Suppressor macrophage (primary cell): ENCODE data around the gene GDA.

Source experiments
- DNase-seq, 4 experiments: peaks; one replicate each; pipeline ENCODE4 v3.0.0-alpha.2; 2020 to 2022
- total RNA-seq, 17 experiments: gene quantifications; one replicate each; lab custom pipeline; 2026; ENCODE audit warnings: mixed read lengths in 6 of 17, inconsistent platforms in 3 of 17; lab: John Stamatoyannopoulos, UW

GDA gene
- 0 to 3.6 (median 0) reads per million in 17 experiments for total RNA-seq

DNA sequence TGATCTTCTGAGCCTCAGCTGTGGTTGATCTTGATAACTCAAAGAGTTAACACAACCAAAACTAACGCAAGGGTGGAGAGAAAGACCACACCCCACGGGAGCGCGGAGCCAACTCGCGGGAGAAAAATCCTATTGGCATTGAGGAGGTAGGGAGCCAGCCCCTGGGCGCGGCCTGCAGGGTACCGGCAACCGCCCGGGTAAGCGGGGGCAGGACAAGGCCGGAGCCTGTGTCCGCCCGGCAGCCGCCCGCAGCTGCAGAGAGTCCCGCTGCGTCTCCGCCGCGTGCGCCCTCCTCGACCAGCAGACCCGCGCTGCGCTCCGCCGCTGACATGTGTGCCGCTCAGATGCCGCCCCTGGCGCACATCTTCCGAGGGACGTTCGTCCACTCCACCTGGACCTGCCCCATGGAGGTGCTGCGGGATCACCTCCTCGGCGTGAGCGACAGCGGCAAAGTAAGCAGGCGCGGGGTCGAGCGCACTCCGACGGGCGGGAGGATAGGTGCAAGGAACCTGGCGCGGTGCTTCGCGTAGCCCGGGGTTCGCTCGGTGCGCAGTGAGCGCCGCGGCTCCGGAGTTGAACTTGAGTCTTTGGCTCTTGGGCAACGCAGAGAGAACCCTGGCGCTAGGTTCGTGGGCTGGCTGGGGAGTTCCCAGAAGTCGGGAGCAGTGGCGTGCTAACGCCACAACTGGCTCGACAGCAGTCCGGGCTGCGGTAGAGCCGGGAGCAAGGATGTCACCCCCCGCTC lies at the start of gene GDA:
TSS of gene GDA (plus strand) at position 210 of the 745 bp plus-strand sequence. CDS start at position 330, 120 bp downstream.
- peak in 2 of 4 experiments; percentile 6 to 29 for DNase-seq

DNA sequence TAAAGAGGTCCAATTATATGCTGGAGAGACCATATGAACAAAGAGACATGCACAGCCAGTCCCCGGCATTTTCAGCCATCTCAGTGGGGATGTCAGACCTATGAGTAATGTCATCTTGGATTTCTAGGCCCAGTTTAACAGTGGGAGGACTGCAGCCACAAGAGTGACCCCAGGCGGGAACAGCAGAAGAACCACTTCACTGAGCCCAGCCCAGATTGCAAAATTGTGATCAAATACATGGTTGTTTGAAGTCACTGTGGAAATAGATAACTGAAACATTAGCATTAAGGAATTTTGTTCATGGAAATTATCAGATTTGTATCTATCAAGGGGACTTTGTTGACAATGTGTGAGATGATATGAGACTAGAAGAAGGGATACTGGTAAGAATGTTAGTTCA lies 46.7 kb upstream of the GDA start:
- no peak for DNase-seq

DNA sequence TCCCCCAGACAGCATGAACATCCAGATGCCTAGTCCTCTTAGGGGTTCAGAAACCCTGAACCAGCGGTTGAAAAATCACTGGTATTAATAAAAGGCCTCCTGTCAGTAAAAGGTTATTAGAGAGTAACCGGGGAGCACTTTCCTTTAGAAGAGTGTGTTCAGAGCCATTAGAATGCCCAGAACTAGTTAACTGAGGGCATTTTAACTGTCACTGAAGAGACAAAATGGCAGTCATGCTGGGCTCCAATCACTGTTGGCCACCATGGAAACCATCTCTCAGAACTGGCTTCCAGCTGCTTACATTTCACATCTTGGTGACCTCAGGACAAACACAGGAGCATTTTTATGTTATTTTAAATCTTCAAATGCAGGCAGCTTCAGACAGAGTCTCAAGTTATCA lies 36.2 kb upstream of the GDA start:
- DNase-seq: no peak

DNA sequence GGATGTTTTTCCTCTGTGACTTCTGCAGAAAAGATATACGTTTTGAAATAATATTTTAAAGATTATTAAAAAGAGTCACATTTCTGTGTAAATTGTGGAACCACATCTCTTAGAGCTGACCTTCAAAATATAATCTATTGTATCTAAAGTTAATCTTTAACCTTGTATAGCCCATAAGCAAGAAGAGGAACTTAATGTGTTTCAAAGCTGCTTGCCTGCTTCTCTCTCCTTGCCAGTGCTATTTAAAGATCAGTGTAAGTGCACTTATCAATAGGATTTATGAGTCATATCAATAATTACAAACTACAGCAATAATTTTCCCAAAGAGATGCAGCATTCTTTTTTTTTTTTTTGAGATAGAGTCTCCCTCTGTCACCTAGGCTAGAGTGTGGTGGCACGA lies 29.4 kb upstream of the GDA start:
- no peak for DNase-seq

DNA sequence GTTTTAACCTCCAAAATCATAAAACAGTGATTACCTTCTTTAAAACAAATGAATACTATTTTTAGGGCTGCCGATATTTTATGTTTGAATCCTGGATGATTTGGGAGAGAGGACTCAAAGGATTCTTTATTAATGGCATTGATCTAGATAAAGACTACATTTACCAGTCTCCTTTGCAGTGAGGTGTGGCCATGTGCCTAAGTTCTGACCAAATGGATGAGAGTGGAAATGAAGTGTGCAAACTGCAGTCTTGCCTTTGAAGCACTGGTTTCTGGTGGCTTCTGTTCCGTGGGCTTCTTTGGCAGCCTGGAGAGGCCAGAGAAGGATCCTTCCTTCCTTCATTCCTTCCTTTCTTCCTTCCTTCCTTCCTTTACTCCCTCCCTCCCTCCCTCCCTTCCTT lies 24.3 kb upstream of the GDA start:
- no peak for DNase-seq

DNA sequence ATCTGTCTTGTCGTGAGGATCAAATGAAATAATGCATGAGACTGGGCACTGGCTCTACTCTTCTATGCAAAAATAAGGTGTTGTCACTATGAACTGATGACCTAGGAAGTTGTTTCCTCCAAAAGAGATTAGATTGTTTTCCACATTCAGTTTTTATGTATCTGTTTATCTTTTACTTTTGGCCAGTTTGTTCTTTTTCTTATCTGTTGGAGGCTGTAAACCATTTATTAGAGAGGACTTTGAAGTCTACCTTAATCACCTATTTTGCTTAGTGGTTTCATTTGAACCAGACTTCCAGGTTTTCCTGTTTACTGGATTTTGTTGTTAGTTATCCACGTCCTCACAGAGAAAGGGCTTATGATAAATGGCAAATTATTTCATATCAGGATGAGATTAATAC lies 21.5 kb upstream of the GDA start:
- no peak for DNase-seq

DNA sequence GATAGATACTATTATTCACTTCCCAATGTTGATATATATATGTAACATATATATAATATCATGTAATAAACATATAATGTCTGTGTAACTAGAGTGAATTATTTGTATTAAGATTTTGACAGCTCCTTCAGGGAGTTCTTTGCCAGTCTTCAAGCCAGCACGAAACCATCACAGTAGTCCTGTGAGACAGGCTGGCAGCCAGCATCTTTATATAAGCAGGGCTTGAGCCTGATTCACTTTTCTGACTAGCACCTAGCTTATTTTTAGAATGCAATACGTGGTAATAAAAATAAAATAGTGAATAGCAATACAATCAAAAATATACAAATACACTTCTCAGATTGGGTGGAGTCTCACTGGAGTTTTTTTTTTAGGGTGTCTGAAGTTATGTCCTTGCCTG lies 20.7 kb upstream of the GDA start:
- no peak for DNase-seq

DNA sequence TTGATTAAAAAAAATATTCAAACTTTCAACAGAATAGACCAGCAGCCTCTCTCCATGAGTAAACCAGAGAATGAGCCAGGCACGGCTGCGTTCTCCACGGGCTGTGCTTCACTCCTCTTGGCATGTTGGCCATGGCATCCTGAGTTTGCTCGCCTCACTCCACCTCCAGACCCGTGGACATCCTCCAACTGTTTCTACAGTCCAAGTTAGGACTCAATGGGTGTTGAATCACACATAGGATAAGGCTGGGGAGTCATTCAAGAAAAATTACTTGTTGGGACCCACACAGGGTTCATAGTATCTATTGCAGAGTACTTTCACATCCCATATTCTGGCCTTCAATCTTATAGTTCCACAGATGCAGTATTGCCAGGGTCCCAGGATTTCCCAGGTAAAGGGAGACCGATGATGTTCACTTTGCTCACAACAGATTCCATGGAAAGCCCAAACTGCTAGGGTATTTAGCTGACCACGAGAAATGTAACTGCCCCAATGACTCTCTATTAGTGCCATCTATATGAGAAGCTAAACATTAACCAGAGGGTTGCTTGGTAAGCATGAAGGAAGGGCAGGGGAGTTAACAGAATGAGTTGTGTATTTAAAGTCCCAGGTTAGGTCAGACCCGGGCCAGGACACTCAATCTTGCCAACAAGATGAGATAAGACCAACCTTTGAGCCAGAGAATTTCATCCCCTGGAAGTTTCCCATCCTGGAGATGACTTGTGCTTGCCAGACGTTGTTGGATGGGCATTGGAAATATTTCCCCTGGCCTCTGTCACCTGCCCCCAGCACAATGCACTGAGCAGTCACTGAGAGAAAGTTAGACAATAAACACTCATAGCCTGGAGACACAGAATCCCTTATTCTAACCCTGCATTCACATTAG lies 19.7 kb upstream of the GDA start:
- no peak for DNase-seq

DNA sequence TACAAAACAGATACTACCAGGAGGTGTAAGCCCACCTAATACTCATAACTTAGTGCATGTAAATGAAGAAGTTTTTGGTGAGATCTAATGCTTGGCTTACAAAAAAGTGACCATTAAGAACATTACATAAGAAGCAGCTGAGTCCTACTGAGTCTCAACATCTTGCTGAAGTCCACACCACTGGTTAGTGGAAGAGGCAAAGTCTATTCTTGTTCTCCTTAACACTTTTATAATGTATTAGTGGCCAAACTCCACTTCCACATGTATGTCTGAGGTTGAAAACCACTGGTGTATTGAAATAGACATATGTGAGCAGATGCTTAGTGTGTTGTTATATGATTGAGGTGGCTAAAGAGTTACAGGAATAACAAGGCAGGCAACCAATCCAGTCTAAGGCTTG lies 18.9 kb upstream of the GDA start:
- DNase-seq: no peak

DNA sequence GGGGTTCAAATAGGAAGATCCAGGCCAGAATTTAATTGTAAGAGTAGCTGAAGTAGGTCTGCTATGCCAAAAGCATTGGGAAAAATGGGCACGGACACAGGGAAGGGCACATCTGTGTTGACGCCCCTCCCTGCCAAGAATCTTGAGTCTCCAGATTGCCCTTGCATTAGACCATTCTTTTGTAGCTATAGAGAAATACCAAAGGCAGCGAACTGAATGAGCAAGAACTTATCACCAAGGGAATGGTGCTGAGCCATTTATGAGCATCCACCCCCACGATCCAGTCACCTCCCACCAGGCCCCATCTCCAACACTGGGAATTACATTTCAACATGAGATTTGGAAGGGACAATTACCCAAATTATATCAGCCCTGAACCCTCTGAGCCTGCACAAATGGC lies 18.0 kb upstream of the GDA start:
- no peak for DNase-seq

DNA sequence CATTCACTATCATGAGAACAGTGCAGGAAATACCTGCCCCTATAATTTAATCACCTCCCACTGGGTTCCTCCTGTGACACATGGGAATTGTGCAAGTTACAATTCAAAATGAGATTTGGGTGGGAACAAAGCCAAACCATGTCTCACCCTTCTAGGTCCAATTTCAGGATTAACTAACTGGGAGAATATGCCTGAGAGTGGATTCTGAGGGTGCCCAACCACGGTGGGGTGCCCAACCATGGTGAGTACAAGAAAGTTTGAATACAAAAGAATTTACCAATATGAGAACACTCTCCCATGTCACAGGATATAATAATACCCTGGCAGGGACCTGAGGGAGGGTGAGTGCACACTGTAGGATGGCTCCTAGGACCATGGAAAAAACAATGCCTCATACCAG lies 17.2 kb upstream of the GDA start:
- no peak for DNase-seq

DNA sequence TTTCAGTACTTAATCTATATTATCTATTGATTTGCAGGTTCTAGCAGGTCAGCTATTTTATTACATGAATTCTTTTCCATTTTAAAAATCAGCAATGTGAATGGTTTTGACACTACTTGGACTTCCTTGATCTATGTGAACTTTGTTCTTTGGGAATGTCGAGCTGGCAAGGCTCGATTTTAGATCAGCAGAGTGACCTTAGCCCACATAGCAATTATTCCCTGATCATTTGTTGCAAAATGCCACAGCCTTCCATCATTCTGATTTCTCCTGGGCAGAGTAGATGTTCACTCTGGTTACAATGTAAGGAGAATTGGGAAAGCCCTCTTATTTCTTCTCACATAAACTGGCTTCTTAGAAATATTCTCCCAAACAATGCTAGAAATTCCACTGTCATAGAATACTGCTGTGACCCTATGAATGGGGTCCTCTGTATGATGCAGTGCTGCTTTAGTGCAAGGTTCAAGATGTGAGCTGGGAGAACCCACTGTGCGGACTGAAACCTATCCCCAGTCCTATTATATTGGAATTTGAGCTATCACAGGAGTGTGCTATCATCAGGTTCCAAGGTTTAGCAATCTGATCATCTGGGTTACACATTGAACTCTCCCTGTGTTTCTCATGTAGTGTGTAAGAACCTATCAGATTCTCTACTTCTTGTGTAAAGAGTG lies 15.7 kb upstream of the GDA start:
- no peak for DNase-seq

DNA sequence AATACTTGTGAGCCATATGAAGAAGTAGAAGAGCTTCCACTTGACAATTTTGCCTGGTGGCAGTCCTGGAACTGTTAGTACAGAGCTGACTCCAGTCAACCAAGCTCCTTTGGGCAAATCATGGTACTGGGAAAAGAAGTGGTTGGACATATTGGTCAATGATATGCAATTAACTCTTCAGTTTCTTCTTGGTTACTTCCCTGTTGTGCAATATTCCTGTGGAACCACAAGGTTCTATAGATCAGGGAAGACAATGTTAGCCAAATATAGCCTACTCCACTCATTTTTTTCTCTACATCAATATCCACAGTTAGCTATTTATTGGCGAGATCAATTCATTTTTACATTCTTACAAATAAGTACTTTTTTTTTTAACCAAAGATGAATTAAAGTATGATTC lies 14.4 kb upstream of the GDA start:
- DNase-seq: no peak

DNA sequence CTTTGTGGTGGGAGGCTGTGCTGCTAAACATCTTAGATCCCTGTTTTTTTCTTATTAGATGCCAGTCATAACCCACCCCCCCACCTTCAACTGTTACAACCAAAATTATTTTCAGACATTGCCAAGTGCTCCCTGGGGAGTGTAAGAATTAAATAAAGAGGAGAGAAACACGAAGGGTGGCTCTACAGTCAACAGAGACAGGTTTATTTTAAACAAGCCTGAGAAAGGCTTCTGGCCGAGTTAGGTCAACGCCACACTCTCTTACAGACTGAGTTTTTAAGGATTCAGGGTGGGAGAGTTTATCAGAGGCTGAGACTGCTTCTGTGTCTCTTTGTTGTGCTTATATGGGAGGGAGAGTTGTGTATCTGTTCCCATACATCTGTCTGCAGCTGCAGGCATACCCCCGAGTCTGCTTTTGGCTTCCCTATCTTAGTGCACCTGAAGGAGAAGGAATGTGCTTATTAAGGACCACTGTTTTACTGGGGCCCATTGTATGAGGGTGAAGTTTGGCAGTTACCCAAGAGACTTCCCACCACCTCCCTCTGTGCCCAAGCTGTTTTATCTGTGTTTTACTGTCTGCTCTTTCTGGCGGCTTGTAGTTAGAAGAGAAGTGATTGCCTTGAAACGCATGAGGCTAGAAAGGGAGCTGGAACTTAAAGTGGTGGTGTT lies 11.4 kb upstream of the GDA start:
- no peak for DNase-seq

DNA sequence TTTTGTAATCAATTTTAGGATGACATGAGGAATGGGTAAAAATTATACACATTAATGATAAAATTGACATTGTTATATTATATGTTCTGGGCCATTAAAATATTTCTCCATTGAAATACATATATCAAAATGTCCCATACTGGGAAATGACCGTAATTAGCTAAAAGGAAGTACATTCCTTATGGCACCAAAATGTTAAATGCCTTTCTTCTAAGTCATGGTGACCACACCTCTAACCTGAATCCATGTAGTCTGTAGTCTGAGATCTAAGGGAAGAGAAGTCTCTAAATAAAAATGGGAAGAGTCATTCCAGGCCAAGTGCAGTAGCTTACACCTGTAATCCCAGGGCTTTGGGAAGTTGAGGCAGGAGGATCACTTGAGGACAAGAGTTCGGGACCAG lies 10.0 kb upstream of the GDA start:
- no peak for DNase-seq

DNA sequence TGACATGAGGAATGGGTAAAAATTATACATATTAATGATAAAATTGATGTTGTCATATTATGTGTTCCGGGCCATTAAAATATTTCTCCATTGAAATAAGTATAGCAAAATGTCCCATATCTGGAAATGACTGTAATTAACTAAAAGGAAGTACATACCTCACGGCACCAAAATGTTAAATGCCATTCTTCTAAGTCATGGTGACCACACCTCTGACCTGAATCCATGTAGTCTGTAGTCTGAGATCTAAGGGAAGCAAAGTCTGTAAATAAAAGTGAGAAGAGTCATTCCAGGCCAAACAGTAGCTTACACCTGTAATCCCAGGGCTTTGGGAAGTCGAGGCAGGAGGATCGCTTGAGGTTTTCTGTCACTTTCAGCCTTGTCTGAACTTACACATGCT lies 8.7 kb upstream of the GDA start:
- no peak for DNase-seq

DNA sequence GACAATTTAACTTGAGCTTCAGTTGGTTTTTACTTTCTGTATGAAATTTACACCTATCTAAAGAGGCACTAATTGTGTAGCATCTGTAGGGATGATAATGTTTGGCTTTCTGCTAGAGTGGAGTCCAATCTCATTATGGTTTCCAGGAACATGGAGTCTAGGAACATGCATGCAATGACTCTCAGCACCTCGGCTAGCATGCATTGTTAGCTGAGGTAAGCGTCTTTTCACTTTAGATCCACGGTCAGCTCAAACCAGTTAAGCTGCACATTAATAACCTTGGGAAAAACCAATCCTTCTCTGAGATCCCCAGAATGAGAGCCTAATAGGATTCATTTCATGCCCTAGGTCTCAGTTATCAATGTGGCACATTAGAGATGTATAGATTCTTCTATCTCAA lies 7.8 kb upstream of the GDA start:
- DNase-seq: no peak

DNA sequence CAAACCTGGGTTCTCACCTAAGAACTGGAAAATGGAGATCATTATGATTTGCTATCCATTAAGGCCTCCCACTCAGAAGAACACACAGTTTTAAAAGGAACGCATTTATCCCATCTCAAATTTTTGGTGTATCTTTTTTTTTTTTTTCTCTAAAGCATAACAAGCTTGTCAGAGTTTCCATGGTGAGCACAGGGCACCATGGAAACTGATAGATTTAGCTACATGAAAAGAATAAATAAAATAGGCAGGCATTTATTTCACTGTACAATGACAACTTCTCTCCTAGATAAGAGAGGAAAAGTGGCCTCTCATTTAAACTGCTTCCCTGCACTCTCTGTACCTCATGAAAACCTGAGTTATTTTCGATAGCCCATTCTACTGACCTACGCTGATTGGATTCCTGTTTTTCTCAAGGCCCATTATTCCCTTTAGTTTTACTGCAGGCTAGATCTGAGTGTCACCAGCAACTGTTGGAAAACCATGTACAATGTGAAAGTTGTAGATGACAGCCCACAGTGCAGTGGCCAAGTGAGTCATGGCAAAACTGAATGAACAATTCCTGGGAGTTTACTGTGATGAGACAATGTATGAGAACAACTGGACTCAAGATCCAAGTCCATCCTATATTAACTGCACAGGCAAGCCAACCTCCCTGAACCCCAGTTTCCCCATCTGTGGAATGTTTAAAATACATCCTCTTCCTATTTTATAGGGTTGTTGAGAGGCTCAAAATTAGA lies 4.3 kb upstream of the GDA start:
- DNase-seq: no peak

DNA sequence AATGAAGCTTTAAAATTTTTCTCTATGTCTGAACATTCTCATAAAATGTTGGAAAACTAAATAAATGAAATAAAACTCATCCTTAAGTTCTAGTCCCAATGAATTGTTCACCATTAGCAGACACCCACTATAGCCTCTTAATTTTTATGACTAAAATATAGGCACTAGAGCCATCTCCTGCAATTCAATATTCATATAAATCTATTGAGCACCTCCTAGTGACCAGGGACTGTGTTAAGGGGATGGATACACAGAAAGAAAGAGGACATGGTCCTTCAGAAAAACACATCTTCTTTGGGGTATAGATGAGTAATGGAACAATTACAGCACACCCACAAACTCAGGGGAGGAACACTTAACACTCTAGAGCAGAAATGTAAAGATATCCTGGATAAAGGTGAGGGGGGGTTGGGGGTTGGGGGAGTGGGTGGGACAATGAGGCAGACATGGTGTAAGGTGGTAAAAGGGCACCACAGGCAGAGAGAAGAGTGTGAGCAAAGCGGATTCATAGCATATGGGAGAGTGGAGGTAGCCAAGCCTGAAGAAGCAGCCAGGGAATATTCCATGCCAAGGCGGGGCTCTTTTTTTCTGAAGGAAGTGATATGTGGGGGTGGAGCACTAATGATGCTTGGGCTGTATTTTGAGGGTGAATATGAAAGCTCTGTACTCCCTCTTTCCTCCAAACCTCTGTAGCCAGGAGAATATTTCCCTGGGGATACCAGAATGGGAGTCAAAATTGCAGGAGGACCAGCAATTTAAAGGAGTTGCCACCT lies 3.3 kb upstream of the GDA start:
- no peak for DNase-seq

DNA sequence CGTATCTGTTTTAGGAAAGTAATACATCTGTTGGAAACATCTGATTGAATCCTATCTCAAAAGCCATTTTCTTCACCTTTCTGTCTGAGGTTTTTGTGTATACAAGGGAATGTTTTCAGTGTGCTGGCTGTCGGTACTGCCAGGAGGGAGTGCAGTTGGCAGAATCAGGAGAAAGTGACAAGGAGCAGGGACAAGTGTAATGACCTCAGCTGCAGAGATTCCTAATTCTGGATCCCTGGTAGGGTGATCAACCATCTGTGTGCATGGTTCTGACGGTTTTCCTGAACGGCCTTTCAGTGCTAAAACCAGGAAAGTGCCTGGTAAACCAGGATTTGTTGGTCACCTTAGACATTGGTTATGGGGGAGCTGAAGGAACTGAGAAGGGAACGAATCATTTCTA lies 1.6 kb upstream of the GDA start:
- no peak for DNase-seq

DNA sequence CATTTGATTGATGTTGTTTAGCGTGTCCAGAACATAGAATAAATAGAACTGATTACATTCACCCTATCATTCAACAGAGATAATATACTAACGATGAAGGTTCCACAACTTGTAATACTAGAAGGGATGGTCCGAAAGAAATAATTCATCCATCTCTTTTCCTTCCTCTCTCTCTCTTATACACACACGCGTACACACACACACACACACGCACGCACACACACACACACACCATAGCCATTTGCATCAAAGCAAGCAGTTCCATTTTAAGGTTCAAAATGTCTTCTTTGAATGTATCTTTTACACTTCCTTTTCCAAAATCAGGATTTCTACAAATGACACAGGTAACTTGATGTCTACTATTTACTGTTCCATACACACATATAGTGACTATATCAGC lies 887 bp downstream of the GDA start:
- DNase-seq: no peak
